NOMO-1 treated with DMSO at 0.1 percent for 48 hours (cell line): Measurements from ENCODE around the gene DOK6.
"Not testable (repeated sequence)": the region's sequence is repeated elsewhere in the genome, so short reads cannot be mapped to it uniquely, and the experiment has no call there.

Source experiments
- DNase-seq: peaks from one replicate; lab custom pipeline; 2025; ENCODE audit not compliant: unreplicated experiment; lab: John Stamatoyannopoulos, UW

Gene DOK6

GRCh38 chr18:69853051-69853450, 452.4 kb downstream of the DOK6 start:
- DNase-seq: no peak

- no peak for DNase-seq
These were observed 453.8 kb downstream of the DOK6 start for GRCh38 chr18:69854455-69854854.

- no peak for DNase-seq
These were observed 458.2 kb downstream of the DOK6 start for GRCh38 chr18:69858897-69859296.

GRCh38 chr18:69864802-69865201, 464.1 kb downstream of the DOK6 start:
- DNase-seq: not testable (repeated sequence)

- DNase-seq: peak; percentile 11
These were observed 465.1 kb downstream of the DOK6 start for GRCh38 chr18:69865776-69866175.

- no peak for DNase-seq
These were observed 465.5 kb downstream of the DOK6 start for GRCh38 chr18:69866212-69866611.

DNA sequence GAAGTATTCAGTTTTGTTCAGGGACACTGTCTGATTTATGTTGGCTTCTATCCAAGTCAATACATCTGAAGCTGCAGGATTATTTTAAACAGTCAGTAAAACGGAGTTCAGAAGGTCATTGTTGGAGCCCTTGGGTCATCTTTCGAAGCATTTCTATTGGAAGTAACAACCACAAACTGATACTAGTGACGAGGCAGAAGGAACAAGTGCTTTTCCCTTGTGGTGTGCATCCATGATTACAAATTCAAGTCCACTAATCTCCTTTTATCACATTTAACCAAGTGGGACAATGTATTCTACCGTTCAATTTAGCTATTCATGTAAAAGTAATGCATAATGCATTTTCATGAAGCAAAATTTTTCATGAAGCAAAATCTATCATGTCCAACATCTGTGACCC, 470.0 kb downstream of the DOK6 start:
- no peak for DNase-seq

DNA sequence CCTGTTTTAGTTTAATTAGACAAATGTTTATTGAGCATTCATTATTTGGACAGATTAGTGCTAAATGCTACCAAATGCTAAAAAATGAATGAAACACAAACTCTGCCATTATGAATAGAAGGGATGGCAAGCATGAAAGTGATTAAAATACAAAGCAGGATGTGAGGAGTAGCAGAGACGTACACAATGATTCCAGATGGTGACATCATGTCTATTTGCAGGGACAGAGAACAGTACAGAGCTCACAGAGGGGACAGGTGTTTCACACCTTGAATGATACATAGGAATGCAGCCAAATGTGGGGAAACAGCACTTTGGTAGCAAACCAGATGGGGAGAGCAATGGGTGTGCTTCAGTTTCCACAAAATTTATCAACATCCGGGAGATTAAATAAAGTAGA, 470.7 kb downstream of the DOK6 start:
- DNase-seq: no peak

GRCh38 chr18:69872661-69873060, 472.0 kb downstream of the DOK6 start:
- no peak for DNase-seq

DNA sequence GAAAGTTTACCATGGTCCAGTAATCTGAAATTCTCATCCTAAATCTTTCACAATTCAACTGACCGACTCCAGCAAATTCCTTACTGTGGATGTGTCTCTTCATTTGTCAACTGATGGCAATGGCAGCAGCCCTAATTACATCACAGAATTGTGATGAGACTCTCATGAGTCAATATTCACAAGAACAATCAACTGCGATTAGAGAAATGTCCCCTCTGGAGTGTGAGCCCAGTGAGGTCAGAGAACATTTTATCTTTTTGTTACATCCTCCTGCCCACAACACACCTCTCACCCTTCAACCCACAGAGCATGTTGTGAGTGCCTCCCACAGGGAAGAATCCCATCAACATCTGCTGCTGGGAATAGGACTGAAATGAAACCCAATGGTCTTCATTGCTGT, 473.4 kb downstream of the DOK6 start:
- no peak for DNase-seq

GRCh38 chr18:69876490-69876889, 475.8 kb downstream of the DOK6 start:
- no peak for DNase-seq

- no peak for DNase-seq
These were observed 477.7 kb downstream of the DOK6 start for GRCh38 chr18:69878213-69878933.

- DNase-seq: not testable (repeated sequence)
These were observed 478.4 kb downstream of the DOK6 start for GRCh38 chr18:69879051-69879450.

- no peak for DNase-seq
These were observed 479.4 kb downstream of the DOK6 start for GRCh38 chr18:69880083-69880482.

DNA sequence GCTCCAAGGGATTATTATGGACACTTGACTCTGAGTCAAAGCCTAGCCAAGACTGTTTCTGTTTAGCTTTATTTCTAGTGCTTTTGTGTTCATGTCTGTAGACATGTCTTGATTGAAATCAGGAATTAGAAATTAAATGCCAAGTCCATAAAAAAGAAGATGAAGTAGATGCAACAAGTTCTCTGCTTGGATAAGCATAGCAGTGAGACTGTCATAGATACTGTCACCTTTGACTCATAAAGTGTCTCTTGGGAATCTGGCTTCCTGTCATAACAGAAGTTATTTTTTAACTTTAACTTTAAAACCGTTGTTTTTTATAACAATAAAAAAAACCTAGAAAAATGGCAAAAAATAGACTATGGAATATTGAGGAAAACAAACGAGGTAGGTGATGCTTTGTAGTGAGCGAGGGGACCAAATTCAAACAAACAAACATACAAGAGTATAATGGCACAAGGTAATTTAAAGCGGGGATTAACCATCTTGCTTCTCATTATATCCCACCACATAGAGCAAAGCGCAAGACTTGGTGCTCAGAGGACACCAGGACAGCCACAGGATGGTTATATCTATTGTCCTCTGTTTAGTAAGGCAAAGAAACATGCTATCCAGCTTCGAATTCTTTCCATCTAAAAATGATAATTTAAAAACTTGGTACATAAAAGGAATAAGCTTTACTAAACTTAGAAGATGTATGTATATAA, 482.4 kb downstream of the DOK6 start:
- DNase-seq: no peak

- no peak for DNase-seq
These were observed 483.1 kb downstream of the DOK6 start for GRCh38 chr18:69883781-69884180.

GRCh38 chr18:69885355-69885754, 484.7 kb downstream of the DOK6 start:
- no peak for DNase-seq

DNA sequence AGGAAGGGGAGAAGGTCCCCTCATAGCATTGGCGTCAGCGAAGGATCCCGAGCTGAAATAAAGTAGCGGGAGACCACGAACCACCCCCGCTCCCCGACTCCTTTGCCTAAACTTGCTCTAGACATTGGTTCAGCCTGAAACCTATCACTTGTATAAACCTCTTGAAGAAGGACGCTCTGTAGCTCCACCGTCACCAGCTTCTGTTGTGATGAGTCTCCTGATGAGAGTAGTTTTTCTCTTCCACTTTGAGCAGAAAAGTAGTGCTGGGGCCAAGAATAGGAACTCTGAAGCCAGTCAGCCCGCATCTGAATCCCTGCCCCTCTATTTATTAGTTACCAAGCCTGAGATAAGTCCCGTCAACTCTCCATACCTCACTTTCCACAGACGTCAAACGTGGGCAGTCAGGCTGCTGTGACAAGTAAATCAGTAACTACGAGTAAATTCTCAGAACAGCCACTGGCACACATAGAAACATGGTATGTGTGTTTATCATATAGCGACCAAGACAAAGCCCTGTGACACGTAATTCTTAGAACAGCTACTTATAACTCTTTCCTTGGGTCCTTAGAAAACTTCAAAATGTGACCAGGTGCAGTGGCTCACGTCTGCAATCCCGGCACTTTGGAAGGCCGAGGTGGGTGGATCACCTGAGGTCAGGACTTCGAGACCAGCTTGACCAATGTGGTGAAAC, 485.3 kb downstream of the DOK6 start:
- no peak for DNase-seq

- DNase-seq: no peak
These were observed 486.6 kb downstream of the DOK6 start for GRCh38 chr18:69887256-69887655.

DNA sequence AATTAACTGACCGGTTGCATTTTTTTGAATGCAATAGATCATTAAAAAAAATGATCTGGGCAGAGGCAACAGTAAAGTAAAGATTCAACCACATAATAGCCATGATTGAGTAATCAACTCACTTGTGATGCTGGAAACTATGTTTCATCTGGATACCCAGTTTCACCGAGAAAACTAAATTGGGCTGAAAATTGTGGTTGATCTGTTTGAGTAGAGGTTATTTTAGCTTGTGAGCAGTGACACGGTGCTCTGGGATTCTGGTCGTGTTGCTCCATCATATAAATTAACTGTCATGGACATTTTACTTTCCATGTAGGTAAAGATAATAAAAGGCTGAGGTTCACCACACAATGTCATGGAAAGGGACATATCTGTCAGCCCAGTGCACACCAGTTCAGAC, 488.3 kb downstream of the DOK6 start:
- DNase-seq: peak; percentile 61

GRCh38 chr18:69890558-69890957, 489.9 kb downstream of the DOK6 start:
- DNase-seq: no peak

- no peak for DNase-seq
These were observed 493.8 kb downstream of the DOK6 start for GRCh38 chr18:69894467-69894866.
